ENCODE results near the gene POLR3A.

POLR3A gene

GRCh38 chr10:77975086-77975666 is 54.1 kb downstream of the POLR3A start:
- in situ Hi-C loops (cut with HindIII; ENCODE audit: low sequenced_read_pairs) = no loop called here
- H3K4me3 ChIP-seq (ENCODE audit: low read depth, low read length) = no peak overlapping the region
- no peak for DNase-seq (ENCODE audit: low read depth, low spot score)
- no peak for TF ChIP-seq CTCF (IDR thresholded peaks at IDR 0.05; ENCODE audit: low read depth, low read length)

DNA sequence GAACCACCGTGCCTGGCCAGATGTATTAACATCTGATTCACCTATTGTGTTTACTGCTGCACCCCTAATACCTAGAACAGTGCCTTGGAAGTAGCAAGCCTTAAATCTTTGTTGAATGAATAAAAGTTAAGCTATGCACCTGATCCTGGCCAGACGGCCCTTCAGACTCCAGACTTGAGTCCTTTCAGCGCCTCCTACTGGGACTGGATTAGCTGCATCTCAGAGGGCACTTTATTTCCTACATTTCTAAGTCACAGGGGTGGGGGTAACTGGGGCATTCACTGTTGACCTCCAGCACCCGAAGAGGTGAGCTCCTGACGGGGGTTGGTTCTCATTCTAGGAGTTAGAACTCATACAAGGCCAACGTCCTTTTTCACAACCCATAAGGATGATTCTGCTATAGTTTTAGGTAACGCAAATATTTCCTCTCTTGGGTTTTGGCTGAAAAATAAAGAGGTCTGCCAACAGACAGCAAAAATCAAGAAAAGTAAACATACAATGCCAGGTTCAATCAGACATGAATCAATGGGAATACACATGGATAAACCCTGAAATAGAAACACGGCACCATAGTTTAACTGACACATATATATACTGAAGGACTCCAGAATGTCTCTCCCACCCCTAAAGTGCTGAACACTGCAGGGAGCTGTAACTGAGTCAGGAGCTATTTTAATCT is 54.8 kb downstream of the POLR3A start:
- peak; percentile 57 for TF ChIP-seq CTCF (IDR thresholded peaks at IDR 0.05; ENCODE audit: low read depth, low read length)
- in situ Hi-C loops (cut with HindIII; ENCODE audit: low sequenced_read_pairs) = no loop called here
- DNase-seq (ENCODE audit: low read depth, low spot score) = peak; percentile 63
- no peak overlapping the region for H3K4me3 ChIP-seq (ENCODE audit: low read depth, low read length)

GRCh38 chr10:77973276-77973675 is 56.0 kb downstream of the POLR3A start:
- no peak overlapping the region for H3K4me3 ChIP-seq (ENCODE audit: low read depth, low read length)
- no peak for TF ChIP-seq CTCF (IDR thresholded peaks at IDR 0.05; ENCODE audit: low read depth, low read length)
- DNase-seq (ENCODE audit: low read depth, low spot score) = no peak
- in situ Hi-C loops (cut with HindIII; ENCODE audit: low sequenced_read_pairs) = no loop called here

- no peak for DNase-seq (ENCODE audit: low read depth, low spot score)
- no peak for TF ChIP-seq CTCF (IDR thresholded peaks at IDR 0.05; ENCODE audit: low read depth, low read length)
- no peak overlapping the region for H3K4me3 ChIP-seq (ENCODE audit: low read depth, low read length)
- in situ Hi-C loops (cut with HindIII; ENCODE audit: low sequenced_read_pairs) = no loop called here
These were observed 57.2 kb downstream of the POLR3A start for GRCh38 chr10:77972148-77972547.

DNA sequence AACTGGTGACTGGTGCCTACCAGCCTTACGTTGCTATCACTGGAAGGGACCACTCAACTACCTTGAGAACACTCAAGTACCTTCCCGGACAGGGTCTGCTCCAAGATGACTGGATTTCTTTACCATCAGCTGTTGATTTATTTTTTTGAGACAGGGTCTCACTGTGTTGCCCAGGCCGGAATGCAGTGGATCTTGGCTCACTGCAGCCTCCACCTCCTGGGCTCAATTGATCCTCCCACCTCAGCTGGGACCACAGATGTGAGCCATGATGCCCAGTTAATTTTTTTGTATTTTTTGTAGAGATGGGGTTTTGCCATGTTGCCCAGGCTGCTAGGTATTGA is 57.5 kb downstream of the POLR3A start:
- in situ Hi-C loops (cut with HindIII; ENCODE audit: low sequenced_read_pairs) = no loop called here
- TF ChIP-seq CTCF (IDR thresholded peaks at IDR 0.05; ENCODE audit: low read depth, low read length) = no peak
- DNase-seq (ENCODE audit: low read depth, low spot score) = no peak
- no peak overlapping the region for H3K4me3 ChIP-seq (ENCODE audit: low read depth, low read length)

DNA sequence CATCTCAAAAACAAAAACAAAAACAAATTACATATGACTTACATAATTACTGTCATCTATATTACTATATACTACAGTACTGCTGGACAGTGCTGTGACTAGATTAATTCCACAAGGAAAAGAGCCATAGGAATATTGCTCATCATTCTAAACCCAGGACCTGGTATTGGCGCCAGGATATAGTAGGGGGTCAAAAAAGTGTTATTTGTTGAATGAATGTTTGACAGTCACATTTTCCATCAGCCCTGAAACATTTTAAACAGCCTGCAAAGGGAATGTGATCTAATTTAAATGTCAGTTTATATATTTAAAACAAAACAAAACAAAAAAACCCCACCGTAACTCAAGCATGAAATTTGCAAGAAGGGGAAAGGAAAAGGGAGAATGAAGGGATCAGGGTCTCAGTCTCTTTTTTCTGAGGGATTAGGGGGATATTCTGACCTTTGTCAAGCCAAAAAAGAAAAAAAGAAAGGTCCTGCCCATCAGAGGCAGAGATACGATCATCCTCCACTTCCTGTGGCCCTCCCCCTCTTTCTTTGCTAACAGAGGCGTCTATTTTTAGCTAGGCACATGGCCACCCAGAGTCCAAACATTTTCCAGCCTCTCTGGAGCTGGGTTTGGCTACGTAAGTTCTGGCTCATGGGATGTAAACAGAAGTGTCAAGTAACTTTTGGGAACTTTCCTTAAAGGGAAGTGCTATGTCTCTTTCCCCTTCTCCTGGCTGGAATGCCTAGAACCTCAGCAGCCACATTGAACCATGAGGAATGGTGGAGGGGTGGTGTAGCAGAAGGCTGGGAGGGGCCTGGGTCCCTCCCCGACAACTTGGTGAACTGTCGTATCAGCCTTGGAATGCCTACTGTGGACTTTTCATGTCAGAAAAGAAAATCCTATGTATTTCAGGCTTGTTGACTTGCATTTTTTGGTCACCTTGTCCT is 58.2 kb downstream of the POLR3A start:
- in situ Hi-C loops (cut with HindIII; ENCODE audit: low sequenced_read_pairs) = no loop called here
- TF ChIP-seq CTCF (IDR thresholded peaks at IDR 0.05; ENCODE audit: low read depth, low read length) = no peak
- peak; percentile 90 for DNase-seq (ENCODE audit: low read depth, low spot score)
- H3K4me3 ChIP-seq (ENCODE audit: low read depth, low read length) = no peak overlapping the region

Data from astrocyte of the spinal cord (primary cell).